DND-41 (cell line): Measurements from ENCODE around the gene DHX38.
A peak's percentile ranks its signal among the peaks of the same experiment; 100 is the strongest.

ENCODE experiments used
- ATAC-seq: fragments of 200-7000 bp; cut with Tn5 transposase; 3 replicates; pipeline ENCODE4 v1.9.1; 2021; ENCODE audit warnings: low read depth; ENCODE audit not compliant: insufficient read depth
- DNase-seq: peaks from one replicate; pipeline ENCODE4 v3.0.0-alpha.2; 2020
- H2AFZ ChIP-seq: 2 replicates; pipeline ENCODE4 v1.6.0; 2012; ENCODE audit warnings: low read depth, low read length
- H3K27ac ChIP-seq: 2 replicates; pipeline ENCODE4 v1.5.1; 2012; ENCODE audit warnings: low read length, inconsistent platforms
- H3K27me3 ChIP-seq: fragments of 200-600 bp; sonication (generic); 2 replicates; pipeline ENCODE4 v1.6.0; 2012; ENCODE audit warnings: low read length, mild to moderate bottlenecking, inconsistent platforms; ENCODE audit not compliant: insufficient read depth, poor library complexity
- H3K36me3 ChIP-seq: 2 replicates; pipeline ENCODE4 v1.5.1; 2012; ENCODE audit warnings: low read length, inconsistent platforms; ENCODE audit not compliant: insufficient read depth
- H3K4me1 ChIP-seq: 2 replicates; pipeline ENCODE4 v1.5.1; 2012; ENCODE audit warnings: mild to moderate bottlenecking, low read length; ENCODE audit not compliant: insufficient read depth
- H3K4me2 ChIP-seq: 2 replicates; pipeline ENCODE4 v1.6.0; 2012; ENCODE audit warnings: mild to moderate bottlenecking, moderate library complexity, low read length, inconsistent platforms; ENCODE audit not compliant: insufficient read depth
- H3K4me3 ChIP-seq, 2 experiments: fragments of 200-600 bp in 1 of 2; shearing (Covaris generic) in 1 of 2; 2 replicates each; pipeline ENCODE4 v1.5.1; 2012 to 2016; ENCODE audit warnings: inconsistent platforms in 2 of 2, low read length in 2 of 2, mild to moderate bottlenecking in 2 of 2, low read depth in 1 of 2, moderate library complexity in 1 of 2
- H3K79me2 ChIP-seq: 2 replicates; pipeline ENCODE4 v1.6.0; 2012; ENCODE audit warnings: low read length, inconsistent platforms; ENCODE audit not compliant: insufficient read depth
- H3K9ac ChIP-seq: 2 replicates; pipeline ENCODE4 v1.6.0; 2012; ENCODE audit warnings: low read depth, mild to moderate bottlenecking, inconsistent platforms, low read length, moderate library complexity
- H3K9me3 ChIP-seq: 2 replicates; pipeline ENCODE4 v1.5.1; 2012; ENCODE audit warnings: low read length, moderate library complexity, mild to moderate bottlenecking, inconsistent platforms; ENCODE audit not compliant: insufficient read depth, severe bottlenecking
- H4K20me1 ChIP-seq: 2 replicates; pipeline ENCODE4 v1.6.0; 2012; ENCODE audit warnings: low read length; ENCODE audit not compliant: insufficient read depth
- EZH2 ChIP-seq: IDR thresholded peaks from 3 replicates; pipeline ENCODE4 v1.6.1; 2012; ENCODE audit warnings: borderline replicate concordance, low read depth, mild to moderate bottlenecking, moderate library complexity, low read length, inconsistent platforms; ENCODE audit not compliant: severe bottlenecking
- TF ChIP-seq, protein P1 (sequence below): IDR thresholded peaks from 2 replicates; pipeline ENCODE4 v1.5.1; 2012; ENCODE audit warnings: borderline replicate concordance, low read length, moderate library complexity, mild to moderate bottlenecking; ENCODE audit not compliant: poor library complexity, severe bottlenecking; ENCODE audit errors: extremely low read depth

The DHX38 gene

DNA sequence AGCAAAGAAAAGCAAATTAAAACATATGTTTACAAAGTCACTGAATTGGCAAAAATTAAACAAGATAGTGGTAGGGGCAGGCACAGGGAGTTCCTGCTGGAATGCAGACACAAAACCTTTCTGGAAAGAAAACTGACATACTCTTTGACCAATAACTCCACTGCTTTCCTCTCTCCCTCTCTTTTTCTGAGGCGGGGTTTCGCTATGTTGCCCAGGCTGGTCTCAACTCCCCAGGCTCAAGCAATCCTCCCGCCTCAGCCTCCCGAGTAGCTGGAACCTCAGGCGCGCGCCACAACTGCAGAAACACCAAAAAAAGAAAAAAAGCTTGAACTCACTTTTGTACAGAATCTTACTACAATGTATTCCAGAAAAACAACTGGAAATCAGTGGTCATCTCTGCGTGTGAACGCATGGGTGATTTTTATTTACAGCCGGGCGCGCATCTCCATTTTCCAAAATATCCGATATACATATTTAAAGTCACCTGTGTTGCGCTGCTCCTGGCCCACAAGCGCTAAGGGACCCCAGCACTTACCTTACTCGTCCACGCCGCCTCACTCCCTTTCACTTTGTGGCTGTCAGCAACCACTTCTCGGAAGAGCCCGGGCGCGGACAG is 707 bp upstream of the DHX38 start:
- H3K27me3 ChIP-seq: no peaks in the 10 kb centered on the region
- peak overlapping the region; percentile 77 for H3K9ac ChIP-seq
- peak; percentile 25 for DNase-seq
- no peak; the same call in 1 of the 3 replicates for ATAC-seq
- H2AFZ ChIP-seq: peak overlapping the region; percentile 93
- H3K27ac ChIP-seq: peak overlapping the region; percentile 78
- peaks cover 46% of the 10 kb centered on the region for H3K4me1 ChIP-seq
- H3K36me3 ChIP-seq: peaks cover 56% of the 10 kb centered on the region
- peaks cover 8% of the 10 kb centered on the region; the same call in 1 of the 2 replicates for H4K20me1 ChIP-seq
- H3K4me3 ChIP-seq: peak overlapping the region; percentile 83 to 86
- TF ChIP-seq EZH2: no peak
- TF ChIP-seq, protein P1, sequence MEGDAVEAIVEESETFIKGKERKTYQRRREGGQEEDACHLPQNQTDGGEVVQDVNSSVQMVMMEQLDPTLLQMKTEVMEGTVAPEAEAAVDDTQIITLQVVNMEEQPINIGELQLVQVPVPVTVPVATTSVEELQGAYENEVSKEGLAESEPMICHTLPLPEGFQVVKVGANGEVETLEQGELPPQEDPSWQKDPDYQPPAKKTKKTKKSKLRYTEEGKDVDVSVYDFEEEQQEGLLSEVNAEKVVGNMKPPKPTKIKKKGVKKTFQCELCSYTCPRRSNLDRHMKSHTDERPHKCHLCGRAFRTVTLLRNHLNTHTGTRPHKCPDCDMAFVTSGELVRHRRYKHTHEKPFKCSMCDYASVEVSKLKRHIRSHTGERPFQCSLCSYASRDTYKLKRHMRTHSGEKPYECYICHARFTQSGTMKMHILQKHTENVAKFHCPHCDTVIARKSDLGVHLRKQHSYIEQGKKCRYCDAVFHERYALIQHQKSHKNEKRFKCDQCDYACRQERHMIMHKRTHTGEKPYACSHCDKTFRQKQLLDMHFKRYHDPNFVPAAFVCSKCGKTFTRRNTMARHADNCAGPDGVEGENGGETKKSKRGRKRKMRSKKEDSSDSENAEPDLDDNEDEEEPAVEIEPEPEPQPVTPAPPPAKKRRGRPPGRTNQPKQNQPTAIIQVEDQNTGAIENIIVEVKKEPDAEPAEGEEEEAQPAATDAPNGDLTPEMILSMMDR: no peak
- H3K4me2 ChIP-seq: peak overlapping the region; percentile 94
- H3K79me2 ChIP-seq: peaks cover 71% of the 10 kb centered on the region
- no peaks in the 10 kb centered on the region for H3K9me3 ChIP-seq

DNA sequence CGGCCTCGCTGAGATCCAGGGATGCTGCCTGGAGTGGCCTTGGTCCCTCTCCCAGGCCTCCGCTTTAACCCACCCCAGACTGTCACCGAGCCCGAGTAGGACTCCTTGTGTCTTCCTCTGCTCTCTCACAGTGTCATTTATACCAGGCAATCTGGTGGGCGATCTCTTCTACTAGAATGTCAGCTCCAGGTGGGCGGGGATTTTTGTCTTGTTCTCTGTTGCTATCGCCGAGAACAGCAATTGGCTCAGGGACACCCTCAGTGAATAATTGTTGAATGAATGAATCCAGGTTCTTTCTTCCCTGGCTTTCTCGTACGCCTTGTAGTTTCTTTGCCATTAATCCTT is 591 bp downstream of the DHX38 start:
- Histone ChIP-seq H3K4me3 (peak overlapping the region; percentile 83 to 86), H3K4me2 (peak overlapping the region; percentile 89), H3K79me2 (peaks cover 71% of the 10 kb centered on the region), H3K4me1 (peaks cover 46% of the 10 kb centered on the region), H3K9ac (peak overlapping the region; percentile 77), H3K36me3 (peaks cover 55% of the 10 kb centered on the region), H3K9me3 (no peaks in the 10 kb centered on the region), H3K27me3 (no peaks in the 10 kb centered on the region), H2AFZ (peak overlapping the region; percentile 86), H4K20me1 (peaks cover 11% of the 10 kb centered on the region; the same call in 1 of the 2 replicates), H3K27ac (peak overlapping the region; percentile 84)
- ATAC-seq (peak; percentile 1; the same call in 2 of the 3 replicates), DNase-seq (peak; percentile 33)
- TF ChIP-seq, protein P1: no peak
- TF ChIP-seq EZH2: no peak

DNA sequence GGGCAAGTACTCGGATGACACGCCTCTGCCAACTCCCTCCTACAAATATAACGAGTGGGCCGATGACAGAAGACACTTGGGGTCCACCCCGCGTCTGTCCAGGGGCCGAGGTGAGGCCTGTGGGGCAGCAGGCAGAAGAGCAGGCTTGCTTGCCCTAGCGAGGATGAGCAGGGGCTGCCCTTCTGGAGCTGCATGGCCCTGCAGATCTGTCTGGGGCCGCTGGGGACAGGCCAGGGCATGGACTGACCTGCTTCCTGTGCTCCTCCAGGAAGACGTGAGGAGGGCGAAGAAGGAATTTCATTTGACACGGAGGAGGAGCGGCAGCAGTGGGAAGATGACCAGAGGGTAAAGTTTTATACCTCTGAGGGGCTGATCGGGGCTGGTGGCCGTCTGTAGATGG is 5.3 kb downstream of the DHX38 start:
- no peak overlapping the region for H3K27ac ChIP-seq

More for the DNA sequence above, 5.3 kb downstream of the DHX38 start:
- ATAC-seq (no peak), DNase-seq (no peak)
- TF ChIP-seq, protein P1: no peak
- TF ChIP-seq EZH2: no peak
- H2AFZ ChIP-seq: no peak overlapping the region
- H3K79me2 ChIP-seq: peaks cover 31% of the 10 kb centered on the region
- peaks cover 9% of the 10 kb centered on the region; the same call in 1 of the 2 replicates for H4K20me1 ChIP-seq
- H3K4me1 ChIP-seq: peaks cover 24% of the 10 kb centered on the region
- H3K27me3 ChIP-seq: no peaks in the 10 kb centered on the region
- H3K9ac ChIP-seq: no peak overlapping the region
- H3K36me3 ChIP-seq: peaks cover 84% of the 10 kb centered on the region
- H3K4me3 ChIP-seq: no peak overlapping the region
- no peak overlapping the region for H3K4me2 ChIP-seq
- H3K9me3 ChIP-seq: no peaks in the 10 kb centered on the region
